Colon (tissue), 2 donors: ENCODE results near the gene POFUT2.

ENCODE experiments used
- FAIRE-seq: peaks from 2 replicates; lab custom pipeline; 2012; peaks lifted over from hg19 to GRCh38; lab: Jason Lieb, UNC
- donor health status: control.
- donor health status: control.

POFUT2 gene

GRCh38 chr21:45248301-45248892 lies 39.3 kb downstream of the POFUT2 start:
- FAIRE-seq: no peak

GRCh38 chr21:45246386-45247320 lies 41.0 kb downstream of the POFUT2 start:
- no peak for FAIRE-seq

DNA sequence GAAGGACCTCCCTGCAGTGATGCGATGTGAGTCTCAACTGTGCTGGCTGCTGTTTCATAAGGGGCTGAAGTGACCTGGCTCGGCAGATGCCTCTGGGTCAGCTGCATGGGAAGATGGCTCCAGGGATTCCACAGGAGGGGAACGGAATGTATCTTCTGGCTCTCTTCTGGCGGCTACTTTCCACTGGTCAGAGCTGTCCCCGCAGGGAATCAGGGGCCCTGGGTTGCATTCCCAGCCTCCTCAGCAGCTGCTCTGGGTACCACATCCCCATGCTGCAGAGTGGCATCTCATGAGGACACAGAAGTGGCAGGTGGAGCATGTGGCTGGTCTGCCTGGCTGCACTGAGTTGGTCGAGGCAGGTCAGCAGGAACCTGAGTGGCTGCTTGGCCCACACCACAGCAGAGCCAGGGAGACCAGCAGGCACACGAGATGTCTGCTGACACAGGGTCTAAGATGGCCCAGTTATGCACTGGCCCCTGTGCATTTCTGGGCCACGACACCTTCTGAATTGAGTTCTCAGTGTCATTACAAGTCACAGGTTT lies 42.8 kb downstream of the POFUT2 start:
- FAIRE-seq: no peak

GRCh38 chr21:45243603-45244002 lies 44.1 kb downstream of the POFUT2 start:
- FAIRE-seq: no peak

GRCh38 chr21:45241357-45241756 lies 46.3 kb downstream of the POFUT2 start:
- no peak for FAIRE-seq

DNA sequence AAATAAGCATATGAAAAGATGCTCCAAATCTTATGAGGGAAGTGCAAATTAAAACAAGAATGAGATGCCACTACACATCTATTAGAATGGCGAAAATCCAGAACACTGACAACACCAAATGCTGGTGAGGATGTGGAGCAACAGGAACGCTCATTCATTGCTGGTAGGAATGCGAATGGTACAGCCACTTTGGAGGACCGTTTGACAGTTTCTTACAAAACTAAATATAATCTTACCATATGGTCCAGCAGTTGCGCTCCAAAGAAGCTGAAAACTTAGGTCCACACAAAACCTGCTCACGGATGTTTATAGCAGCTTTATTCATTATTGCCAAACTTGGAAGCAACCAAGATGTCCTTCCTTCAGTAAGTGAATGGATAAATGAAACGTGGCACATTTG lies 50.3 kb downstream of the POFUT2 start:
- FAIRE-seq: no peak

DNA sequence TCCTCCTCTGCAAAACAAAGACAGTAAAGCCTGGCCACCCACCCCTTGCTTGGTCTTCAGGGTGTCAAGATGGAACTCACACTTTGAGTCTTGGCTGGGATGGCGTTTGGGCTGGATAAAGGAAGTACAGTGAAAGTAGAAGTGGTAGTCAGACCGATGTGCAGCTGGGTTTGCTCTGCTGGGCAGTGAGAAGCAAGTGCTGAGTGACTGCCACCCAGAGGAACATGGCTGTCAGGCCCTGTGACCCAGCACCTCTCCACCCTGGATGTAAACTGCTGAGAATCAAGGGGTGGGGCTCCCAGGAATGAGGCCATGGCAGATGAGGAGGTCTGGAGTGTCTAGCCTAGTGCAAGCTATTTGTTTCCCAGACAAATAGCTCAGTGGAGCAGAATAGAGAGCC lies 51.2 kb downstream of the POFUT2 start:
- no peak for FAIRE-seq

DNA sequence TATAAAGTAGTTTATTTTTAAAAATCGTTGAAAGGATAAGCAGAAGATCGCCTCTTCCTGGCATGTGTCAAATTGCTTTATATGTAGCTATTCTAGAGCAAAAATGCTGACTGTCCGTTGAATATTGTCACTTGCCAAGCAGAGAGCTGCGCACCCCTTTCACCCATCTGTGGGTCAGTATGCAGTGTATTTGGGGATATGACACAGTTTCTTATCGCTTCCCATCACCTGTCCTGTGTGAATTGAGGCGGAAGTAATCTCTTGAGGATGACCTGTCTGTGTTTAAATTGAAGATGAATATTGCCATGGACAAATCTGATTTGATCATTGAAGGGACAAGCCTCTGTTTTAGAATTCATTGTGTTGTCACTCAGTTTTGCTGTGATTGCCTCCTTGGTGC lies 52.2 kb downstream of the POFUT2 start:
- FAIRE-seq: no peak

- FAIRE-seq: no peak
Observed at GRCh38 chr21:45234965-45235364, 52.7 kb downstream of the POFUT2 start.

GRCh38 chr21:45234127-45234526 lies 53.6 kb downstream of the POFUT2 start:
- FAIRE-seq: no peak

DNA sequence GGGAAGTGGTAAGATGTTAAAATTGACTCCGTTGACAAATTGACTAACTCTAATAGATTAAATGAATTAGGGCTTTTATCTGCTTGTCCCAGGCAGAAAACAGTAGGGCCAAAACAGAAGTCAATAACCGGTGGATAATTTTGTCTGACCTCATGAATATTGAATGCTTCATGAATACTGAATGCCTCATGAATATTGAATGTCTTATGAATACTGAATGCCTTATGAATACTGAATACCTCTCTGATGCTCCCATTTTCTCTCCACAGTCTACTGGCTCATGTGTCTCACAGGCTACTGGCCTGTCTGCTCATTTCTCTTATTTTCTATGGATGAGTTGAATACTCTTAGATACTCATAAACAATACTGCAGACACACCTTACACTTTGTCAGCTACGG lies 56.0 kb downstream of the POFUT2 start:
- no peak for FAIRE-seq

- no peak for FAIRE-seq
Observed at GRCh38 chr21:45228656-45229240, 58.9 kb downstream of the POFUT2 start.

- FAIRE-seq: no peak
Observed at GRCh38 chr21:45228171-45228641, 59.5 kb downstream of the POFUT2 start.

DNA sequence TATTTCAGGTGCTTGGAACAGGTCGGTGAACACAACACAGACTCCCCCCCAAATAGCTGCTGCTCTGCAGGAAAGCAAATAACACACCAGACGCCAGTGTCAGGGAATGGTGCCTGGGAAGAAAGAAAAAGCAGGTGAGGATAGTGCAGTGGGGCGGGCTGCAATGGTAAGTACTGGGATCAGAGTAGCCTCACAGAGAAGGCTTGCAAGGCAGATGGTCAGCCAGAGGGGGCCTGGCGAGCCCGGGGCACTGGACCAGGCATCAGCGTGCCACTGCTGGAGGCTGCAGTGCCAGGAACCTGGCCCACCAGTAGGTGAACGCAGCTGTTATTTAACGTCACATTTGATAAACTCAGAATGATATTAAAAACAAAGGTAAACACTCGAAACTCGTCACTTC lies 60.0 kb downstream of the POFUT2 start:
- no peak for FAIRE-seq

- no peak for FAIRE-seq
Observed at GRCh38 chr21:45226540-45227326, 61.0 kb downstream of the POFUT2 start.

DNA sequence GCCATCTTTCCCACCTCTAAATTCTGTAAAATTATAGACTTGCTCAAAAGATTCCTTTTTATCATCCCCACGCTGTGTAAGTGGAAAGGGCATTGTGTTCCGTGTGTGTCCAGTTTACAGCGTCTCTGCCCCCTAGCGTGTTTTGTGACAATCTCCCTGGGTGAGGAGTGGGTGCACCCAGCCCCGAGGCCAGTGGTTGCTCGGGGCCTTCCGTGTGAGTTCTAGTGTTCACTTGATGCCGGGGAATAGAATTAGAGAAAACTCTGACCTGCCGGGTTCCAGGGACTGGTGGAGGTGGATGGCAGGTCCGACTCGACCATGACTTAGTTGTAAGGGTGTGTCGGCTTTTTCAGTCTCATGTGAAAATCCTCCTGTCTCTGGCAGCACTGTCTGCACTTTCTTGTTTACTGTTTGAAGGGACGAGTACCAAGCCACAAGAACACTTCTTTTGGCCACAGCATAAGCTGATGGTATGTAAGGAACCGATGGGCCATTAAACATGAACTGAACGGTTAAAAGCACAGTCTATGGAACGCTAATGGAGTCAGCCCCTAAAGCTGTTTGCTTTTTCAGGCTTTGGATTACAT lies 61.9 kb downstream of the POFUT2 start:
- no peak for FAIRE-seq

GRCh38 chr21:45225041-45225740 lies 62.5 kb downstream of the POFUT2 start:
- no peak for FAIRE-seq

DNA sequence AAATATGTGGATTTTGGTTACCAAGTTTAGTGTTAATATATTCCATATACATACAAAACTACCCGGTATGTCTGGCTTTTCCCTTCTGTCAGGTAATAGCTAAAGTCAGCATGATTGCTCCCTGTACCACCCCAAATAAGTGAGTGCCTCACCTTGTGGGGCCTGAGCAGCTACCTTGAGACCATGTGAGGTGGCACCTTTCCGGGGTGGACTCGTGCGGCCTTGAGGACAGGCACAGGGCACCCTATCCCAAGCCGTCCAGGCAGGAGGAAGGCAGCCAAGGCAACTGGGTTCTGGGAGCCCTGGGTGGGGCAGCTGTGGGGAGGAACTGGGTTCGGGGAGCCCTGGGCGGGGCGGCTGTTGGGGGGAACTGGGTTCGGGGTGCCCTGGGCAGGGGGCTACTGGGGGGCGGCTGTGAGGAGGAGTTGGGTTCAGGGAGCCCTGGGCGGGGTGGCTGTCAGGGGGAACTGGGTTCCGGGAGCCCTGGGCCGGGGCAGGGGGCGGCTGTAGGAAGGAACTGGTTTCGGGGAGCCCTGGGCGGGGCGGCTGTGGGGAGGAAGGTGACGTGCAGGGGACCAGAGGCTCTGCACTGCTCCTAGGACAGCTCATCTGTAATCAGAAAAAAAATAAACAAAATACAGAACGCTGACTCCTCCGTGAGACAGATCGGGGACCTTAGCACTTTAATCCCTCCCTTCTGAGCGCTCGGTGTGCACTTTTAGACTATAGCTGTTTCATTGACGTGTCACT lies 63.3 kb downstream of the POFUT2 start:
- FAIRE-seq: no peak

DNA sequence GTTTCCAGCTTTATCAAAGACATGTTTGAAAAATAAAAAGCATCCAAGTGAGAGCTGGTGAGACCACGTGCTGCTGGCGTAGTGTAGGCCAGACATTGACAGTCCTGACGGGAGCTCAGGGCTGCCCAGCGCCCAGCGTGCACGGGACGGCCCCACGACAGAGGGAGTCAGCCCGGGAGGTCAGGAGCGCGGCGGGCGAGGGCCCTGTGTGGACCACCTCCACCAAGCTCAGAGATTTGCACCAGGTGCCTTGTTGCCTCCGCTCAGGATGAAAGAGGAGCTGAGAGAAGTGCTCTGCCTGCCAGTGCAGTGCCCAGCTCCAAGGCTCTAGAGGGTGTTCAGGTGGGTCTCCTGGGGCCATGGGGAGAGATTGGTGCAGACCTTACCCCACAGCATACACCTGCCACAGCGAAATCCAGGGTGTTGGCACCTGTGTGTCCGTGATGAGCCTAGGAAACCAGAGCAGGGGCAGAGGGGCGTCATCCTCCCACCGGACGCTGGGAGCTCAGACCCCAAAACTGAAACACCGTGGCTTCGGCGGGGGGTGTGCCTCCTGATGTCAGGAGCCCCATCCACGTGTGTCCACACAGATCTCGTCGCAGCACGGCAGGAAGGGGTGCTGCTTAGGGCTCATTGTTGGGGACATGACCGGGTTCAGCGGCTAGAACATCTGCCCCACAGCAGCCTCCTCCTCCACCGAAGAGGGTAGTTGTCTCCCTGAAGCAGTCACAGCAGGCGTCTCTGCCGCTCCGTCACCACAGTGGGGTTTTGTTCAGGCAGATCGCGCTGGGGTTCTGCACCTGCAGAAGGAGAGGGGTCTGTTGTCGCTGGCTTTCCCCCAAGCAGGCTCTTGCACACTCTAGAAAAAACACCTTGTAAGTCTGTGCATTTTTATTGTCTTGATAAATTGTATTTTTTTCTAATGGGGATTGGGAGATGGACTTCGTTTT lies 64.2 kb downstream of the POFUT2 start:
- FAIRE-seq: no peak
